NOMO-1 (cell line): Measurements from ENCODE around the gene BOK.
"Not testable (repeated sequence)": the region's sequence is repeated elsewhere in the genome, so short reads cannot be mapped to it uniquely, and the experiment has no call there.

Source experiments
- DNase-seq, 2 experiments: peaks; one replicate each; lab custom pipeline; 2025; ENCODE audit not compliant: unreplicated experiment in 2 of 2; lab: John Stamatoyannopoulos, UW

Gene BOK

DNA sequence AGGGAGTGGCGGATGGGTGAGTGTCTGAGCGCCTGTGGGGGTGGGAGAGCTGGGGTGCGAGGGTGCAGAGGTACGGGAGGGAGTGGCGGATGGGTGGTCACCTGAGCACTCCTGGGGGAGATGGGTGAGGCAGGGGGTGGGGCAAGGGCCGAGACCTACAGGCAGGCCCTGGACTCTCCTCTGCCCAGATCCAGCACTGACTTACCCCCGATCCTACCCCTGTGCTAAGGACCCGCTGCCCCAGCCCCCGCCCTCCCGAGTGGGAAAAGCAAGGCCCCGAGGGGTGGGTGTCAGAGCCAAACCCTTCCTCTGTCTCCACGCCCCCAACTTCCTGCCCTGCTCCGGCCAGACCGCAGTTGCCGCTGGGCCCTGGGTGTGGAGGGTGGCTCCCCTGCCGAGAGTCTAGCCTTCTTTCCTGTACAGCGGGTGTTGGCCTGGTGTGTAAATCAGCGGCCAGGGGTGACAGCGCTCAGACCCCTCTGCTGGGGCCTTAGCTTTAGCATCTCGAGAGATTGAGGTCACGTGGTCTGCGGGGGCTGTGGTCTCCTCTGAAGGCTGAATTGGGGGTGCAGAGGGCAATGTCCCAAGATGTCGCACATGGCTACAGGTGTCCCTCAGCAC is 12.5 kb downstream of the BOK start:
- DNase-seq, result no peak

- DNase-seq, result no peak
Observed at GRCh38 chr2:241571821-241572620, 13.5 kb downstream of the BOK start.

GRCh38 chr2:241572915-241573651 is 14.5 kb downstream of the BOK start:
- DNase-seq, result not testable (repeated sequence)

DNA sequence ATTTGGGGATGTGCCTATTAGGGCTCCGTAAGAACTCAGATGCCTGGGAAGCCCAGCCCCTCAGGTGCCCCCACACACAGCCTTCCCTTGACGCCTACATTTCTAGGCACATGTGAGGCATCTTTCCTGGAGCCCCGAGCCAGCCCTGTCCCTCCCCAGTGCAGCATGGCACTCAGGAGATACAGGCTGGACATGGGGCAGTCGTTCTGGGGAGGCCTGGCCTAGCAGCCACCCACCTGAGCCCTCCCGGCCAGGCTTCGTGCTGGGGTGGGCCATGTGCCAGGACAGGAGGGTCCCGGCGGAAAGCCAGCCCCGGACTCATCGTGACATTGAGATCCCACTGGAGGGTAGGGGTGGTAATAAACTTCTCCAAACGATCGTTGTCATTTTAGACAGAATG is 15.2 kb downstream of the BOK start:
- no peak for DNase-seq

DNA sequence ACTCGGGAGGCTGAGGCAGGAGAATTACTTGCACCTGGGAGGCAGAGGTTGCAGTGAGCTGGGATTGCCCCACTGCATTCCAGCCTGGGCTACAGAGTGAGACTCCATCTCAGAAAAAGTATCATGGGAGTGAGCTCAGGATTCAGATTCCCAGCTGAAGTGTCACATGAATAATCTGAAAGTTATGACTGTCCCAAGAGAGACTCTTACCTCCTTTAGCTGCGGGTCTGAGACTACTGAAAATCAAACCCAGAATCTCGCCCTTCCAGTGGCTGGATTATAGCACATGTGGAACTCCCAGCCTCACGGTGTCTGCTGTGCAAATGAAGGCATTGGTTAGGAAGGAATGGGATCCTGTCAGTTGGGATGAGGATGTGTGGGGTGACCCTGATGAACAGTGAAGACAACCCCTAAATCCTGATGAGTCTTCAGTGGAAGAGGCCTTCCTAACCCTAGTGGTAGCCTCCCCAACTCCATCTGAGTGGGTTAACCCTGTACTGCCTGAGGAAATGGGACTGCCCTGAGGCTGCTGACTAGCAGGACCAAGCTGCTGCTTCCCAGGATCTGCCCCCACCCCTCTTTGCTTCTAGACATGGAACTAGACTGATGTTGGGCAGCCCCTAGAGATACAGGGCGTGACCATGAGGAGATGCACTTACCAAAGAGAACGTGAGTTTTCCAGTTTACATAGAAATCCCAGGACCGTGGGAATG is 16.5 kb downstream of the BOK start:
- no peak for DNase-seq

- DNase-seq, result no peak
Observed at GRCh38 chr2:241575624-241576292, 17.2 kb downstream of the BOK start.

GRCh38 chr2:241576293-241576654 is 17.7 kb downstream of the BOK start:
- no peak for DNase-seq

GRCh38 chr2:241577413-241578122 is 19.0 kb downstream of the BOK start:
- no peak for DNase-seq

GRCh38 chr2:241579281-241579680 is 20.7 kb downstream of the BOK start:
- DNase-seq, result no peak

GRCh38 chr2:241582328-241582727 is 23.8 kb downstream of the BOK start:
- DNase-seq, result no peak

DNA sequence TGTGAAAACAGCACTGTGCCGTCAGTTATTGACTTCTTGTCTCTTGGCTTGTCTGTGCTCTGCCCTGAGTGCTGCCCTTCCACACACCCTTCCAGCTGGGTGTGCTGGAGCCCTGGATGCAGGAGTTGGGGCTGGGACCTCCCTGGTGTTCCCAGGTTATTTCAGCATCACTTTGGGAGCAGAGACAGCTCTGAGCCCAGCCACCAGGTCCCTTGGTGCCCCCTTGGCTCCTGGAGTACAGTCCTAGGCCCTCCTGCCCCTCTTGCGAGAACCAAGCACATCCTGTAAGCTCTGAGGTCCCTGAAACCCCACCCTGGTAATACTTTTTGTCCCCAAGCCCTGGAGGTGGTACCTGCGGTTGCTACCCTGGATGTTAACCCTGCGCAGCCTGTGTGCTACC is 24.3 kb downstream of the BOK start:
- no peak for DNase-seq

GRCh38 chr2:241584436-241584835 is 25.9 kb downstream of the BOK start:
- no peak for DNase-seq

DNA sequence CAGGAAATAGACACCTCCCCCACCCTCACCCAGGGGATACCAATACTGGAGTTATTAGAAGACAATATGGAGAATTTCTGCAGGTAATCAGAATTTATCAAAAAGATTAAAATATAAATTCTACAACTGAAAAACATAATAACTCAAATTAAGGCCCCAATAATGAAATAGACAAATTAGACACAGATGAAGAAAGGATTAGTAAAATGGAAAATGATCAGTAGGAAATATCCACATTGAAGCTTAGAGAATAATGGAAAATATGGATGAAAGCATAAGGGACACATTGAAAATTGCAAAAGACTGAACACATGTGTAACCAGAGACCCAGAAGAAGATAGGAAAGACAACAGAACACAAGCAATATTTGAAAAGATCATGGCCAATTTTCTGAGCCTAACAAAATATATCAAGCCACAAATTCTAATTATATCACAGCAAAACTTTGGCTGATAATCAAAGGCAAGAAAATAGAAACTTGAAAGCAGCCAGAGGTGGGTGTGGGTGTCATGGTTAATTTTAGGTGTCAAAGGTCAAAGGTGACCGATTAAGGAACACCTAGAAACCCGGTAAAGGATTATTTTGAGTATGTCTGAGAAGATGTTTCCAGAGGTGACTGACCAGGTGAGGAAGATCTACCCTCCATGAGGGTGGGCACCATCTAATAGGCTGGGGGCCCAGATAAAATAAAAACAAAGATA is 28.2 kb downstream of the BOK start:
- DNase-seq, result no peak

GRCh38 chr2:241589863-241590262 is 31.3 kb downstream of the BOK start:
- not testable (repeated sequence) for DNase-seq

DNA sequence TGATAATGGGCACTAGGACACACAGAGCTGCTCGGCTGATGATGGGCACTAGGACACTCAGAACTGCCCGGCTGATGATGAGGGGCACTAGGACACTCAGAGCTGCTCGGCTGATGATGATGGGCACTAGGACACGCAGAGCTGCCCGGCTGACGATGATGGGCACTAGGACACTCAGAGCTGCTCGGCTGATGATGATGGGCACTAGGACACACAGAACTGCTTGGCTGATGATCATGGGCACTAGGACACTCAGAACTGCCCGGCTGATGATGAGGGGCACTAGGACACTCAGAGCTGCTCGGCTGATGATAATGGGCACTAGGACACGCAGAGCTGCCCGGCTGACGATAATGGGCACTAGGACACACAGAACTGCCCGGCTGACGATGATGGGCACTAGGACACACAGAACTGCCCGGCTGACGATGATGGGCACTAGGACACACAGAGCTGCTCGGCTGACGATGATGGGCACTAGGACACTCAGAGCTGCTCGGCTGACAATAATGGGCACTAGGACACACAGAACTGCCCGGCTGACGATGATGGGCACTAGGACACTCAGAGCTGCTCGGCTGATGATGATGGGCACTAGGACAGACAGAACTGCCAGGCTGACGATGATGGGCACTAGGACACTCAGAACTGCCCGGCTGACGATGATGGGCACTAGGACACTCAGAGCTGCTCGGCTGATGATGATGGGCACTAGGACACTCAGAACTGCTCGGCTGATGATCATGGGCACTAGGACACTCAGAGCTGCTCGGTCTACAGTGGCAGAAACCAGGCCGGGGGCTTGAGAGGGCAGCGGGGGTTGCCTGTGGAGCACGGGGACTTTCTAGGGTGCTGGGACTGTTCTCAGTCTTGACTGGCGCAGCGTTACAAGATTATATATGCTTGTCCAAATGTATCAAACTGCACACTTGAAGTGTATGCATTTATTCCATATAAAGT is 32.2 kb downstream of the BOK start:
- not testable (repeated sequence) for DNase-seq

DNA sequence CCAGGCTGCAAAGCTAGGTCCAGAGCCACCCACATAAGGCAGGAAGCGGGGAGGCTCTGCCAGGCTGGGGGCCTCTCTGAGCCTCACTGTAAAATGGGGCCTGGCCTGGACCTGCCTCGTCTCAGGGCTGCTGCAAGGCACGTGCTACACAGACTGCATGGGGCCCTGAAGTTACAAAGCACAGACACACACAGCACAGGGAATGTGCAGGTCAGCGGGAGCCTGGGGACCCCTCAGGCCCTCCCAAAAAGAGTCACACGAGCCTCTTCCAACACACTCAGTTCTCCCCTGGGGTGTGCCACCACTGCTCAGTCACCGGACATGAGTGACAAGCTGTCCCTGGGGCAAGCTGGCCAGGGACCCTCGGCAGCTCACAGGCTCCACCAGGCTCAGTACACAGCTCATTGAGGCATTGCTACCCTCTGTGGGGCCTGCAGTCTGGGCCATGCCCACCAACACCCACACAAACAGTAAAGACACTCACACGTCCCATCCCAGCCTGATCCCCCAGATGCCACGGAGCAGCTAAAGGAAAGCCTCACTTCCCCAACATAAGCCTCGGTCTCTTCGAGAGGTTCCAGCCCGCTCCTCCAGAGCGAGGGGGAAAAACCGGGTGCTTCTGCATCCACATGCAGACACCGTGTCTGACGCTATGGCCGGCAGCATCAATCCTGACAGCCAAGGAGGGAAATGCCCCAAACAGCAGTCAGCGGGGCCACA is 33.7 kb downstream of the BOK start:
- no peak for DNase-seq

DNA sequence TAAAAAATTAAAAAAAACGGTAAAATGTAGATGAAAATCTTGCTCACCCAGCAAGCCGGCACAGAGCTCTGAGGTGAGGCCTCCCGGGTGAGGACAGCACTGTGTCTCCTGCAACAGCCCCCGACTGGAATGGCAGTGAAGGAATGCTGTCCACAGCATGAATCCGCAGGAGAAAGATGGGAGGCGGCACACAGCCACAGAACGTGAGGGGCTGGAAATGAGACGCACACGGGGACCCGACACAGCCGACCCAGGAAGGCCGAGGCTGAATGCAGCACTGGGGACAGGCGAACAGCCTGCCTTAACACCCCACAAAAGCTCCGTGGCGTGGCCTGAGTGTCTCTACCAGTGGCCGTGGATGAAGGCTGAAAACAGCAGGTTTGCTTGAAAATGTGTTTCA is 34.7 kb downstream of the BOK start:
- no peak for DNase-seq
